H9 (cell line): Measurements from ENCODE around the gene C1RL. TPM values are rescaled to one million over a fixed set of nuclear protein-coding genes. Genes with fewer than 3 reads are reported as not detected.

Experiments used
- DNase-seq: peaks from one replicate; pipeline ENCODE4 v3.0.0-alpha.2; 2017
- H2AFZ ChIP-seq: one replicate; pipeline ENCODE4 v1.6.1; 2013; ENCODE audit warnings: mild to moderate bottlenecking, low read length, control low read depth, moderate library complexity
- H2AK5ac ChIP-seq: 2 replicates; pipeline ENCODE4 v1.6.1; 2013; ENCODE audit warnings: low read length, control low read depth, mixed read lengths; ENCODE audit not compliant: insufficient read length
- H2BK120ac ChIP-seq: one replicate; pipeline ENCODE4 v1.6.1; 2013; ENCODE audit warnings: low read depth, mild to moderate bottlenecking, low read length, control low read depth, inconsistent platforms; ENCODE audit not compliant: poor library complexity, severe bottlenecking
- H2BK12ac ChIP-seq: 2 replicates; pipeline ENCODE4 v1.6.1; 2013; ENCODE audit warnings: low read length, control low read depth, mixed read lengths, low read depth; ENCODE audit not compliant: insufficient read length
- H2BK15ac ChIP-seq: 2 replicates; pipeline ENCODE4 v1.6.1; 2013; ENCODE audit warnings: low read depth, low read length, control low read depth
- H2BK20ac ChIP-seq: one replicate; pipeline ENCODE4 v1.6.1; 2013; ENCODE audit warnings: low read depth, mild to moderate bottlenecking, low read length, control low read depth, inconsistent platforms; ENCODE audit not compliant: poor library complexity, severe bottlenecking
- H2BK5ac ChIP-seq: 2 replicates; pipeline ENCODE4 v1.6.1; 2013; ENCODE audit warnings: low read length, control low read depth, mixed read lengths; ENCODE audit not compliant: insufficient read length
- H3K14ac ChIP-seq: 2 replicates; pipeline ENCODE4 v1.6.1; 2013; ENCODE audit warnings: low read length, control low read depth; ENCODE audit not compliant: insufficient read depth
- H3K18ac ChIP-seq: 2 replicates; pipeline ENCODE4 v1.6.1; 2013; ENCODE audit warnings: low read depth, mild to moderate bottlenecking, mixed read lengths, low read length, control low read depth; ENCODE audit not compliant: insufficient read length
- H3K23ac ChIP-seq: 2 replicates; pipeline ENCODE4 v1.6.1; 2013; ENCODE audit warnings: low read length, control low read depth, mixed read lengths, low read depth; ENCODE audit not compliant: insufficient read length
- H3K23me2 ChIP-seq: 2 replicates; pipeline ENCODE4 v1.6.1; 2013; ENCODE audit warnings: low read depth, mild to moderate bottlenecking, mixed read lengths, low read length, control low read depth; ENCODE audit not compliant: insufficient read length, poor library complexity, severe bottlenecking
- H3K27ac ChIP-seq: 2 replicates; pipeline ENCODE4 v1.5.1; 2013; ENCODE audit warnings: low read length, control low read depth, mixed read lengths, low read depth; ENCODE audit not compliant: insufficient read length
- H3K27me3 ChIP-seq: 2 replicates; pipeline ENCODE4 v1.6.1; 2013; ENCODE audit warnings: low read length, control low read depth, inconsistent platforms; ENCODE audit not compliant: insufficient read depth
- H3K4ac ChIP-seq: 2 replicates; pipeline ENCODE4 v1.6.1; 2013; ENCODE audit warnings: low read depth, mild to moderate bottlenecking, control low read depth, inconsistent platforms, low read length, moderate library complexity
- H3K4me1 ChIP-seq: 2 replicates; pipeline ENCODE4 v1.6.1; 2013; ENCODE audit warnings: low read length, control low read depth, inconsistent platforms; ENCODE audit not compliant: insufficient read depth
- H3K4me2 ChIP-seq: 2 replicates; pipeline ENCODE4 v1.6.1; 2013; ENCODE audit warnings: low read length, control low read depth, mixed read lengths; ENCODE audit not compliant: insufficient read length, insufficient read depth
- H3K56ac ChIP-seq: 2 replicates; pipeline ENCODE4 v1.6.1; 2013; ENCODE audit warnings: low read depth, mild to moderate bottlenecking, mixed read lengths, low read length, control low read depth; ENCODE audit not compliant: insufficient read length
- H3K79me1 ChIP-seq: 2 replicates; pipeline ENCODE4 v1.6.1; 2013; ENCODE audit warnings: low read depth, mild to moderate bottlenecking, moderate library complexity, low read length, control low read depth, inconsistent platforms; ENCODE audit not compliant: insufficient read depth, poor library complexity, severe bottlenecking
- H3K79me2 ChIP-seq: 2 replicates; pipeline ENCODE4 v1.6.1; 2013; ENCODE audit warnings: low read length, control low read depth, inconsistent platforms; ENCODE audit not compliant: insufficient read depth
- H3K9ac ChIP-seq: 2 replicates; pipeline ENCODE4 v1.6.1; 2013; ENCODE audit warnings: low read length, control low read depth, mixed read lengths; ENCODE audit not compliant: insufficient read length; ENCODE audit errors: extremely low read depth
- H3K9me3 ChIP-seq: one replicate; pipeline ENCODE4 v1.6.1; 2013; ENCODE audit warnings: low read depth, low read length, inconsistent platforms; ENCODE audit not compliant: control insufficient read depth
- H3T11ph ChIP-seq: one replicate; pipeline ENCODE4 v1.6.1; 2013; ENCODE audit warnings: mild to moderate bottlenecking, low read length, control low read depth, inconsistent platforms
- H4K20me1 ChIP-seq: one replicate; pipeline ENCODE4 v1.6.1; 2013; ENCODE audit not compliant: control insufficient read depth, insufficient read length, insufficient read depth
- H4K5ac ChIP-seq: 2 replicates; pipeline ENCODE4 v1.6.1; 2013; ENCODE audit warnings: low read depth, mild to moderate bottlenecking, mixed read lengths, low read length, control low read depth; ENCODE audit not compliant: insufficient read length
- H4K8ac ChIP-seq: replicated peaks from 2 replicates; pipeline ENCODE4 v1.6.1; 2013; ENCODE audit warnings: low read length, control low read depth, mixed read lengths, low read depth; ENCODE audit not compliant: insufficient read length
- H4K91ac ChIP-seq: 2 replicates; pipeline ENCODE4 v1.6.1; 2013; ENCODE audit warnings: low read depth, mild to moderate bottlenecking, moderate library complexity, mixed read lengths, low read length, control low read depth; ENCODE audit not compliant: insufficient read length
- H3K27ac Mint-ChIP-seq, 3 experiments: 2 replicates in 2 of 3; 3 replicates in 1 of 3; pipeline ENCODE4 v1.8.0; 2020 to 2021; ENCODE audit warnings: mixed read lengths in 3 of 3, mild to moderate bottlenecking in 1 of 3, moderate library complexity in 1 of 3
- H3K27me3 Mint-ChIP-seq: 2 replicates; pipeline ENCODE4 v1.8.0; 2021; ENCODE audit warnings: low read depth, mild to moderate bottlenecking, moderate library complexity, mixed read lengths
- H3K36me3 Mint-ChIP-seq, 3 experiments: 2 replicates in 2 of 3; 3 replicates in 1 of 3; pipeline ENCODE4 v1.8.0; 2020 to 2021; ENCODE audit warnings: low read depth in 3 of 3, mixed read lengths in 3 of 3; ENCODE audit not compliant: insufficient read depth in 1 of 3
- H3K4me1 Mint-ChIP-seq, 2 experiments: 2 replicates each; pipeline ENCODE4 v1.8.0; 2020; ENCODE audit warnings: mixed read lengths in 2 of 2
- H3K4me3 Mint-ChIP-seq, 2 experiments: 2 replicates in 1 of 2; 3 replicates in 1 of 2; pipeline ENCODE4 v1.8.0; 2020 to 2021; ENCODE audit warnings: mild to moderate bottlenecking in 2 of 2, mixed read lengths in 2 of 2, moderate library complexity in 1 of 2
- H3K9me3 Mint-ChIP-seq, 2 experiments: 2 replicates in 1 of 2; 3 replicates in 1 of 2; pipeline ENCODE4 v1.8.0; 2020; ENCODE audit warnings: mild to moderate bottlenecking in 2 of 2, mixed read lengths in 2 of 2, moderate library complexity in 1 of 2
- CTCF ChIP-seq: fragments of 200-600 bp; sonication (generic); conservative IDR thresholded peaks from 3 replicates; pipeline ENCODE4 v1.8.0; 2021; ENCODE audit warnings: antibody characterized with exemption, mild to moderate bottlenecking
- WGBS: extraction: QIAGEN DNeasy Blood & Tissue Kit; methylation state at CpG from one replicate; pipeline ENCODE4 v1.1.7; 2013; ENCODE audit warnings: missing lambda C conversion rate, low lambda C conversion rate, mixed read lengths; ENCODE audit not compliant: insufficient read length; ENCODE audit errors: extremely low coverage; 5-methylcytosine and 5-hydroxymethylcytosine counted together
- total RNA-seq: library from RNA; stranded (reverse); gene quantifications from 2 replicates; pipeline ENCODE4 v1.2.1, GENCODE V29; 2021

C1RL gene
- total RNA-seq, 1 experiment from 2014 or later, result 15.1 TPM

DNA sequence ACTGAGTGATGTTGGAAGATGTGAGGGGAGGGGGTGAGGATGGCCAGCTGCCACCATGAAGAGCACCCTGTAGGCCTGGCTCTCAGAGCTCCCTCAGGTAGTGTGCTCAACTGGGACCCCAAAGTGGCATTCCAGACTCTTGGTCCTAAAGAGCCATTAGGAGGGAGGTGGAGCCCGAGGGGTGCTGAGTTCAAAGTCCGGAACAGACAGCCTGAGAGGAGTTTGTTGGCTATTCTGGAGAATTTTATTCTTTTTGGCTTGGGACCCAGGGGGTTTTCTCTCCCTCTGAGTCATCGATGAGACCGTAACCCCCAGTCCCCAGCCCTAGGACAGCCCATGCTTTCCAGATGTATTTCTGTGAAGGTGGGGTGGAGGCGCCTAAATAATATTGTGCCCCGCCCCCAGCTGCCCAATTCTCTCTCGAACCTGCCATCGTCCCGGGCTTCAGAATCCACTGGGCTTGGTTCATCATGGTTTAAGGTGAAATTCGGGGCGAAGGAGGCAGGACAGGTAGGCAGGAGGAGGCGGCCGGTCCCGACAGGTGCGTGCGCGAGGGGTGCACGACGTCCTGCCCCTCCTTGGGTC lies 20.4 kb upstream of the C1RL start:
- Histone ChIP-seq H3K4me2 (peak overlapping the region; percentile 99), H3K79me1 (no peaks in the 10 kb centered on the region), H3K9ac (no peak overlapping the region), H3K79me2 (no peaks in the 10 kb centered on the region), H3K23ac (no peak overlapping the region), H2AK5ac (no peak overlapping the region), H2BK12ac (no peak overlapping the region), H2AFZ (no peak overlapping the region), H3K27ac (no peak overlapping the region), H3K18ac (peak overlapping the region; percentile 87), H4K8ac (no peak overlapping the region), H3T11ph (no peak overlapping the region), H3K23me2 (peaks cover 17% of the 10 kb centered on the region), H3K14ac (peak overlapping the region; percentile 87), H3K4me1 (peaks cover 12% of the 10 kb centered on the region; the same call in 1 of the 2 replicates), H4K91ac (no peak overlapping the region), H3K27me3 (no peaks in the 10 kb centered on the region; the same call in 1 of the 2 replicates), H3K56ac (no peak overlapping the region), H2BK120ac (no peak overlapping the region), H4K20me1 (peaks cover 2% of the 10 kb centered on the region), H3K4ac (no peak overlapping the region), H2BK20ac (no peak overlapping the region), H2BK15ac (no peak overlapping the region), H2BK5ac (no peak overlapping the region), H3K9me3 (no peaks in the 10 kb centered on the region), H4K5ac (no peak overlapping the region)
- H3K4me3 Mint-ChIP-seq, result peak overlapping the region; percentile 85 to 86
- H3K4me1 Mint-ChIP-seq, result peaks cover 30 to 44% of the 10 kb centered on the region in 2 experiments
- no peaks in the 10 kb centered on the region; a peak in 2 of 5 replicates for H3K9me3 Mint-ChIP-seq
- no peak for DNase-seq
- WGBS, result no CpG with 5 or more reads among the region's 19 CpGs
- H3K27me3 Mint-ChIP-seq, result peaks cover 7% of the 10 kb centered on the region
- no peak for TF ChIP-seq CTCF
- H3K27ac Mint-ChIP-seq, result peak overlapping the region in 1 of 3 experiments; percentile 98; a peak in 1 of 7 replicates
- H3K36me3 Mint-ChIP-seq, result peaks cover 1 to 9% (median 8%) of the 10 kb centered on the region in 3 experiments; a peak in 4 of 7 replicates
